WTC11 (cell line): ENCODE measurements around the gene COL5A1. TPM values are rescaled to one million over a fixed set of nuclear protein-coding genes. Genes with fewer than 3 reads are reported as not detected.

Experiments
- ATAC-seq: fragments of 200-7000 bp; cut with Tn5 transposase; 2 replicates; pipeline ENCODE4 v1.10.0; 2021; ENCODE audit warnings: mild to moderate bottlenecking, moderate library complexity
- CTCF ChIA-PET: fragments of 300-600 bp; sonication (Branson Sonifier 250); formaldehyde crosslinking; loops from one replicate; lab custom pipeline; 2021; ENCODE audit warnings: antibody characterized with exemption; lab: Charles Lee
- POLR2A ChIA-PET: fragments of 350-600 bp; sonication (Branson Sonifier 250); formaldehyde crosslinking; loops from one replicate; lab custom pipeline; 2021; ENCODE audit warnings: antibody characterized with exemption; lab: Charles Lee
- DNase-seq: peaks from one replicate; pipeline ENCODE4 v3.0.0; 2021; ENCODE audit warnings: low spot score
- H3K27ac Mint-ChIP-seq: 2 replicates; pipeline ENCODE4 v1.8.0; 2021; ENCODE audit warnings: mixed read lengths
- H3K27me3 Mint-ChIP-seq: 2 replicates; pipeline ENCODE4 v1.8.0; 2021; ENCODE audit warnings: low read depth, mild to moderate bottlenecking, moderate library complexity, mixed read lengths
- H3K36me3 Mint-ChIP-seq: 2 replicates; pipeline ENCODE4 v1.8.0; 2021; ENCODE audit warnings: mixed read lengths
- H3K4me1 Mint-ChIP-seq: 2 replicates; pipeline ENCODE4 v1.8.0; 2022; ENCODE audit warnings: mixed read lengths
- H3K4me3 Mint-ChIP-seq: 2 replicates; pipeline ENCODE4 v1.8.0; 2021; ENCODE audit warnings: mild to moderate bottlenecking, moderate library complexity, mixed read lengths
- H3K9me3 Mint-ChIP-seq: 2 replicates; pipeline ENCODE4 v1.8.0; 2021; ENCODE audit warnings: mixed read lengths
- CBFB ChIP-seq: sonication (generic); formaldehyde crosslinking; IDR thresholded peaks from 2 replicates; pipeline ENCODE4 v1.8.1; 2022; ENCODE audit warnings: mild to moderate bottlenecking, low read depth, missing genetic modification reagents
- FOXJ3 ChIP-seq: sonication (generic); formaldehyde crosslinking; IDR thresholded peaks from 2 replicates; pipeline ENCODE4 v1.9.0; 2021; ENCODE audit warnings: missing genetic modification reagents, mild to moderate bottlenecking, borderline replicate concordance
- GRHL2 ChIP-seq: fragments of 250-450 bp; sonication (Bioruptor Pico); IDR thresholded peaks from 2 replicates; pipeline ENCODE4 v1.8.0; 2022; ENCODE audit warnings: mild to moderate bottlenecking, moderate library complexity; ENCODE audit not compliant: insufficient replicate concordance, severe bottlenecking
- GTF2I ChIP-seq: fragments of 250-450 bp; sonication (Bioruptor Pico); conservative IDR thresholded peaks from 2 replicates; pipeline ENCODE4 v1.4.0; 2021; ENCODE audit warnings: mild to moderate bottlenecking
- KAT7 ChIP-seq: sonication (generic); formaldehyde crosslinking; IDR thresholded peaks from 2 replicates; pipeline ENCODE4 v1.8.1; 2023; ENCODE audit warnings: missing genetic modification reagents, mild to moderate bottlenecking, borderline replicate concordance
- NFATC4 ChIP-seq: fragments of 250-450 bp; sonication (Bioruptor Pico); IDR thresholded peaks from 2 replicates; pipeline ENCODE4 v1.9.0; 2021; ENCODE audit warnings: mild to moderate bottlenecking
- NR1H2 ChIP-seq: sonication (generic); formaldehyde crosslinking; IDR thresholded peaks from 2 replicates; pipeline ENCODE4 v1.9.0; 2021; ENCODE audit warnings: mild to moderate bottlenecking, moderate library complexity, missing genetic modification reagents
- NR3C1 ChIP-seq: sonication (generic); formaldehyde crosslinking; conservative IDR thresholded peaks from 2 replicates; pipeline ENCODE4 v1.8.1; 2023; ENCODE audit warnings: low read depth, mild to moderate bottlenecking, missing genetic modification reagents
- SP1 ChIP-seq: sonication (generic); formaldehyde crosslinking; conservative IDR thresholded peaks from 2 replicates; pipeline ENCODE4 v1.8.1; 2022; ENCODE audit warnings: missing genetic modification reagents
- ZNF423 ChIP-seq: fragments of 250-450 bp; sonication (Bioruptor Pico); IDR thresholded peaks from 2 replicates; pipeline ENCODE4 v2.1.2; 2022; ENCODE audit warnings: mild to moderate bottlenecking, moderate library complexity
- total RNA-seq: library from RNA; stranded (reverse); gene quantifications from 3 replicates; pipeline ENCODE4 v1.2.3, GENCODE V29; 2021
- TF ChIP-seq, protein P1 (sequence below): sonication (generic); formaldehyde crosslinking; IDR thresholded peaks from 2 replicates; pipeline ENCODE4 v1.8.1; 2022; ENCODE audit warnings: mild to moderate bottlenecking, missing genetic modification reagents, moderate library complexity, borderline replicate concordance
- TF ChIP-seq, protein P2 (sequence below): sonication (generic); formaldehyde crosslinking; IDR thresholded peaks from 2 replicates; pipeline ENCODE4 v1.8.1; 2022; ENCODE audit warnings: low read depth, mild to moderate bottlenecking, moderate library complexity, missing genetic modification reagents, borderline replicate concordance
- TF ChIP-seq, protein P3 (sequence below): sonication (generic); formaldehyde crosslinking; IDR thresholded peaks from 2 replicates; pipeline ENCODE4 v1.8.0; 2022; ENCODE audit warnings: mild to moderate bottlenecking, missing genetic modification reagents
- TF ChIP-seq, protein P4 (sequence below): fragments of 250-450 bp; sonication (Bioruptor Pico); IDR thresholded peaks from 2 replicates; pipeline ENCODE4 v1.9.0; 2021; ENCODE audit warnings: mild to moderate bottlenecking
- TF ChIP-seq, protein P5 (sequence below): sonication (generic); formaldehyde crosslinking; IDR thresholded peaks from 2 replicates; pipeline ENCODE4 v1.8.0; 2023; ENCODE audit warnings: mild to moderate bottlenecking, missing genetic modification reagents

The COL5A1 gene
- total RNA-seq, 1 experiment from 2014 or later: 13.5 TPM

DNA sequence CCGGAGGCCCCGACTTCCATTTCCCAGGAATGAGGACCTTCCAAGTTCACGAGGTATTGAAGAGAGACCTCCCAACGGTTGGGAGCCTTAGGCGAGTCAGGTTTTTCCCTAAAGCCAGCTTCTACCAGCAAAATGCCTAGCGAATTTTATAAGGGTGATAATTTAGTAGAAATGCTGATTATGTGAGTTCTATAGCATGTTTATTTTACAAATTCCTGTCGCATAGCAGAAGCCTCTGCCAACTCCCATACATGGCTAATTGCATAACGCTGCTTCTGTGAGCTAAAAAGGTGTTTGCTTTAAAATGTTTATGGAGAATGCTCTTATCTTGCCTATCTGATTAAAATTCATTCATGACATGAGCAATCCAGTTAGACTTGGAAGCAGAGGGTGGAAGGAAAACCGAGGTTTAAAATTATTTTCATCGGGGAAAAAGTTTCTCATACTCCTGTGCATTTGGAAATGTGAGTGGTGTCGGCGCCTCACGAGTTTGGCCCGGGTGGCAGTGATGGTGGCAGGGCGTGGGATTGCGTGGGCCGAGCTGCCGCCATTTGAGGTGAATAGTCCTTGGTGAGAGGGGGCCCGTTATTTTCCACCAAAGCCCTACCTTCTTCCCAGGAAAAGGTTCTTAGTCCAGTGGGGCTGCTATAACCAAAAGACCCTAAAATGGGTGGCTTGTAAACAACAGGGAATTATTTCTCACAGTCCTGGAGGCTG is 134.6 kb downstream of the COL5A1 start:
- DNase-seq: no peak
- Mint-ChIP-seq H3K36me3 (no peaks in the 10 kb centered on the region), H3K4me1 (no peaks in the 10 kb centered on the region; the same call in 1 of the 2 replicates), H3K9me3 (no peaks in the 10 kb centered on the region), H3K4me3 (no peak overlapping the region), H3K27me3 (no peaks in the 10 kb centered on the region), H3K27ac (no peak overlapping the region)
- ChIA-PET POLR2A (no interaction called here), CTCF (interaction anchor here (2.4 kb wide), 1 partner anchor 207 kb away, joined by 9 read pairs; no protein-coding TSS in a partner anchor)
- TF ChIP-seq GTF2I (CRISPR knock-in tag) (no peak), GRHL2 (CRISPR knock-in tag) (no peak), NFATC4 (CRISPR knock-in tag) (no peak)
- TF ChIP-seq, protein P1, sequence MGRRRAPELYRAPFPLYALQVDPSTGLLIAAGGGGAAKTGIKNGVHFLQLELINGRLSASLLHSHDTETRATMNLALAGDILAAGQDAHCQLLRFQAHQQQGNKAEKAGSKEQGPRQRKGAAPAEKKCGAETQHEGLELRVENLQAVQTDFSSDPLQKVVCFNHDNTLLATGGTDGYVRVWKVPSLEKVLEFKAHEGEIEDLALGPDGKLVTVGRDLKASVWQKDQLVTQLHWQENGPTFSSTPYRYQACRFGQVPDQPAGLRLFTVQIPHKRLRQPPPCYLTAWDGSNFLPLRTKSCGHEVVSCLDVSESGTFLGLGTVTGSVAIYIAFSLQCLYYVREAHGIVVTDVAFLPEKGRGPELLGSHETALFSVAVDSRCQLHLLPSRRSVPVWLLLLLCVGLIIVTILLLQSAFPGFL (CRISPR knock-in tag): no peak
- TF ChIP-seq, protein P2, sequence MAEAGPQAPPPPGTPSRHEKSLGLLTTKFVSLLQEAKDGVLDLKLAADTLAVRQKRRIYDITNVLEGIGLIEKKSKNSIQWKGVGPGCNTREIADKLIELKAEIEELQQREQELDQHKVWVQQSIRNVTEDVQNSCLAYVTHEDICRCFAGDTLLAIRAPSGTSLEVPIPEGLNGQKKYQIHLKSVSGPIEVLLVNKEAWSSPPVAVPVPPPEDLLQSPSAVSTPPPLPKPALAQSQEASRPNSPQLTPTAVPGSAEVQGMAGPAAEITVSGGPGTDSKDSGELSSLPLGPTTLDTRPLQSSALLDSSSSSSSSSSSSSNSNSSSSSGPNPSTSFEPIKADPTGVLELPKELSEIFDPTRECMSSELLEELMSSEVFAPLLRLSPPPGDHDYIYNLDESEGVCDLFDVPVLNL (CRISPR knock-in tag): no peak
- no peak for ATAC-seq

DNA sequence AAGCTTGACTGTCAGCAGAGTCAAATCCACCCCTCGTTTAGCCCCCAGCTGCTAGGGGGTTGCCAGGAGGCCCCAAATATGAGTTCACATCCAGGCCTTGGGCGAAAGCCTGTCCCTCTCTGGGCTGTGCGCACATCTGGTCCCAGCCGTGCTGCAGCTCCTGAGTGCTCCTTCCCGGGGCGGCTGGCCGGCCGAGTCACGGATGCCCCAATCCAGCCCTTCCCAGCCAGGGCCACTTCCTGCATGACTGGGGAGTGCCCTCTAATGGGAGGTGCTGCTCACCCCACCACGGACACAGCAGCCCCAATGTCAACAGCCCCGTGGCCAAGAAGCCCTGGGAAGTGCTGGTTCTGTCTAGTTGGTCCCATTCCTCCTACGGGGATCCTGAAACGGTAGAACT is 135.6 kb downstream of the COL5A1 start:
- DNase-seq (no peak), ATAC-seq (no peak)
- no peaks in the 10 kb centered on the region for H3K9me3 Mint-ChIP-seq
- H3K4me1 Mint-ChIP-seq: no peaks in the 10 kb centered on the region; the same call in 1 of the 2 replicates
- POLR2A ChIA-PET: no interaction called here
- H3K36me3 Mint-ChIP-seq: no peaks in the 10 kb centered on the region
- H3K27ac Mint-ChIP-seq: no peak overlapping the region
- no peak for TF ChIP-seq NR1H2 (CRISPR knock-in tag)
- TF ChIP-seq KAT7 (CRISPR knock-in tag): no peak
- TF ChIP-seq, protein P3, sequence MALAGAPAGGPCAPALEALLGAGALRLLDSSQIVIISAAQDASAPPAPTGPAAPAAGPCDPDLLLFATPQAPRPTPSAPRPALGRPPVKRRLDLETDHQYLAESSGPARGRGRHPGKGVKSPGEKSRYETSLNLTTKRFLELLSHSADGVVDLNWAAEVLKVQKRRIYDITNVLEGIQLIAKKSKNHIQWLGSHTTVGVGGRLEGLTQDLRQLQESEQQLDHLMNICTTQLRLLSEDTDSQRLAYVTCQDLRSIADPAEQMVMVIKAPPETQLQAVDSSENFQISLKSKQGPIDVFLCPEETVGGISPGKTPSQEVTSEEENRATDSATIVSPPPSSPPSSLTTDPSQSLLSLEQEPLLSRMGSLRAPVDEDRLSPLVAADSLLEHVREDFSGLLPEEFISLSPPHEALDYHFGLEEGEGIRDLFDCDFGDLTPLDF (CRISPR knock-in tag): no peak
- TF ChIP-seq, protein P4, sequence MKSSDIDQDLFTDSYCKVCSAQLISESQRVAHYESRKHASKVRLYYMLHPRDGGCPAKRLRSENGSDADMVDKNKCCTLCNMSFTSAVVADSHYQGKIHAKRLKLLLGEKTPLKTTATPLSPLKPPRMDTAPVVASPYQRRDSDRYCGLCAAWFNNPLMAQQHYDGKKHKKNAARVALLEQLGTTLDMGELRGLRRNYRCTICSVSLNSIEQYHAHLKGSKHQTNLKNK (CRISPR knock-in tag): no peak
- TF ChIP-seq SP1 (CRISPR knock-in tag): no peak
- TF ChIP-seq ZNF423 (CRISPR knock-in tag): no peak
- TF ChIP-seq FOXJ3 (CRISPR knock-in tag): no peak
- no peak for TF ChIP-seq NR3C1
- TF ChIP-seq CBFB (CRISPR knock-in tag): no peak
- TF ChIP-seq, protein P5, sequence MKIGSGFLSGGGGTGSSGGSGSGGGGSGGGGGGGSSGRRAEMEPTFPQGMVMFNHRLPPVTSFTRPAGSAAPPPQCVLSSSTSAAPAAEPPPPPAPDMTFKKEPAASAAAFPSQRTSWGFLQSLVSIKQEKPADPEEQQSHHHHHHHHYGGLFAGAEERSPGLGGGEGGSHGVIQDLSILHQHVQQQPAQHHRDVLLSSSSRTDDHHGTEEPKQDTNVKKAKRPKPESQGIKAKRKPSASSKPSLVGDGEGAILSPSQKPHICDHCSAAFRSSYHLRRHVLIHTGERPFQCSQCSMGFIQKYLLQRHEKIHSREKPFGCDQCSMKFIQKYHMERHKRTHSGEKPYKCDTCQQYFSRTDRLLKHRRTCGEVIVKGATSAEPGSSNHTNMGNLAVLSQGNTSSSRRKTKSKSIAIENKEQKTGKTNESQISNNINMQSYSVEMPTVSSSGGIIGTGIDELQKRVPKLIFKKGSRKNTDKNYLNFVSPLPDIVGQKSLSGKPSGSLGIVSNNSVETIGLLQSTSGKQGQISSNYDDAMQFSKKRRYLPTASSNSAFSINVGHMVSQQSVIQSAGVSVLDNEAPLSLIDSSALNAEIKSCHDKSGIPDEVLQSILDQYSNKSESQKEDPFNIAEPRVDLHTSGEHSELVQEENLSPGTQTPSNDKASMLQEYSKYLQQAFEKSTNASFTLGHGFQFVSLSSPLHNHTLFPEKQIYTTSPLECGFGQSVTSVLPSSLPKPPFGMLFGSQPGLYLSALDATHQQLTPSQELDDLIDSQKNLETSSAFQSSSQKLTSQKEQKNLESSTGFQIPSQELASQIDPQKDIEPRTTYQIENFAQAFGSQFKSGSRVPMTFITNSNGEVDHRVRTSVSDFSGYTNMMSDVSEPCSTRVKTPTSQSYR: no peak
- no peaks in the 10 kb centered on the region for H3K27me3 Mint-ChIP-seq
- H3K4me3 Mint-ChIP-seq: no peak overlapping the region
- CTCF ChIA-PET: interaction anchor here (1.6 to 1.9 kb wide), 2 partner anchors 10 to 185 kb away, joined by 6 to 7 read pairs; no protein-coding TSS in a partner anchor
